Measurements from ENCODE around the gene CLSTN2. TPM values are rescaled to one million over a fixed set of nuclear protein-coding genes. Genes with fewer than 3 reads are reported as not detected.

Gene CLSTN2
- total RNA-seq, 1 experiment from 2014 or later: not detected

GRCh38 chr3:140223631-140224030 lies 288.6 kb downstream of the CLSTN2 start:
- no peaks in the 10 kb centered on the region for H3K9me3 ChIP-seq (ENCODE audit: low read length)
- H3K4me2 ChIP-seq (ENCODE audit: low read length): no peak overlapping the region
- POLR2A ChIA-PET (ENCODE audit: unreplicated experiment): no interaction called here
- H2AFZ ChIP-seq (ENCODE audit: low read length): no peak overlapping the region
- CTCF ChIA-PET: no interaction called here
- intact Hi-C loops (cut with micrococcal nuclease): no loop called here
- H3K27me3 ChIP-seq (ENCODE audit: low read length): no peaks in the 10 kb centered on the region
- peak; percentile 51 for DNase-seq
- no peak for ATAC-seq
- no peaks in the 10 kb centered on the region for H3F3A ChIP-seq (ENCODE audit: low read length, unreplicated experiment)
- no peak overlapping the region for H3K27ac ChIP-seq (ENCODE audit: low read length)
- H3K9me2 ChIP-seq (replicated peaks; ENCODE audit: low read length): no peaks in the 10 kb centered on the region
- H3K36me3 ChIP-seq (ENCODE audit: low read depth, low read length): no peaks in the 10 kb centered on the region
- no peaks in the 10 kb centered on the region for H4K20me1 ChIP-seq (ENCODE audit: low read length)
- TF ChIP-seq EZH2phosphoT487 (IDR thresholded peaks at IDR 0.05; ENCODE audit: borderline replicate concordance, low read length) (no peak), EZH2 (IDR thresholded peaks at IDR 0.05; ENCODE audit: low read length, unreplicated experiment) (no peak), CTCF (conservative IDR thresholded peaks at IDR 0.05; ENCODE audit: low read depth, low read length) (no peak)
- BruUV-seq (replicated peaks): no TSS peak
- no peak overlapping the region for H3K4me3 ChIP-seq (ENCODE audit: low read length)
- no peaks in the 10 kb centered on the region for H3K79me2 ChIP-seq (ENCODE audit: low read length)
- H3K4me1 ChIP-seq (ENCODE audit: insufficient read depth, low read length): no peaks in the 10 kb centered on the region
- no peak overlapping the region for H3K9ac ChIP-seq (ENCODE audit: low read length)

- no peaks in the 10 kb centered on the region for H3K36me3 ChIP-seq (ENCODE audit: low read depth, low read length)
- no peaks in the 10 kb centered on the region for H3K9me3 ChIP-seq (ENCODE audit: low read length)
- DNase-seq: no peak
- POLR2A ChIA-PET (ENCODE audit: unreplicated experiment): no interaction called here
- no peaks in the 10 kb centered on the region for H3K79me2 ChIP-seq (ENCODE audit: low read length)
- no TSS peak for BruUV-seq (replicated peaks)
- H3F3A ChIP-seq (ENCODE audit: low read length, unreplicated experiment): no peaks in the 10 kb centered on the region
- H3K9me2 ChIP-seq (replicated peaks; ENCODE audit: low read length): no peaks in the 10 kb centered on the region
- CTCF ChIA-PET: no interaction called here
- no peak overlapping the region for H2AFZ ChIP-seq (ENCODE audit: low read length)
- H4K20me1 ChIP-seq (ENCODE audit: low read length): no peaks in the 10 kb centered on the region
- TF ChIP-seq EZH2phosphoT487 (IDR thresholded peaks at IDR 0.05; ENCODE audit: borderline replicate concordance, low read length): no peak
- TF ChIP-seq CTCF (conservative IDR thresholded peaks at IDR 0.05; ENCODE audit: low read depth, low read length): no peak
- TF ChIP-seq EZH2 (IDR thresholded peaks at IDR 0.05; ENCODE audit: low read length, unreplicated experiment): no peak
- H3K27ac ChIP-seq (ENCODE audit: low read length): no peak overlapping the region
- H3K4me3 ChIP-seq (ENCODE audit: low read length): no peak overlapping the region
- ATAC-seq: no peak
- H3K9ac ChIP-seq (ENCODE audit: low read length): no peak overlapping the region
- no peaks in the 10 kb centered on the region for H3K4me1 ChIP-seq (ENCODE audit: insufficient read depth, low read length)
- no peaks in the 10 kb centered on the region for H3K27me3 ChIP-seq (ENCODE audit: low read length)
- H3K4me2 ChIP-seq (ENCODE audit: low read length): no peak overlapping the region
- intact Hi-C loops (cut with micrococcal nuclease): no loop called here
These were observed 289.3 kb downstream of the CLSTN2 start for GRCh38 chr3:140224307-140224706.

- no peak for ATAC-seq
- no peak for TF ChIP-seq EZH2 (IDR thresholded peaks at IDR 0.05; ENCODE audit: low read length, unreplicated experiment)
- no peak for TF ChIP-seq CTCF (conservative IDR thresholded peaks at IDR 0.05; ENCODE audit: low read depth, low read length)
- no peak for TF ChIP-seq EZH2phosphoT487 (IDR thresholded peaks at IDR 0.05; ENCODE audit: borderline replicate concordance, low read length)
- Histone ChIP-seq H4K20me1 (ENCODE audit: low read length) (no peaks in the 10 kb centered on the region), H3K9me2 (replicated peaks; ENCODE audit: low read length) (no peaks in the 10 kb centered on the region), H3K9ac (ENCODE audit: low read length) (no peak overlapping the region), H2AFZ (ENCODE audit: low read length) (no peak overlapping the region), H3K9me3 (ENCODE audit: low read length) (no peaks in the 10 kb centered on the region), H3K27me3 (ENCODE audit: low read length) (no peaks in the 10 kb centered on the region), H3K4me1 (ENCODE audit: insufficient read depth, low read length) (no peaks in the 10 kb centered on the region), H3K27ac (ENCODE audit: low read length) (no peak overlapping the region), H3K4me3 (ENCODE audit: low read length) (no peak overlapping the region), H3F3A (ENCODE audit: low read length, unreplicated experiment) (no peaks in the 10 kb centered on the region), H3K79me2 (ENCODE audit: low read length) (no peaks in the 10 kb centered on the region), H3K4me2 (ENCODE audit: low read length) (no peak overlapping the region), H3K36me3 (ENCODE audit: low read depth, low read length) (no peaks in the 10 kb centered on the region)
- ChIA-PET POLR2A (ENCODE audit: unreplicated experiment) (no interaction called here), CTCF (no interaction called here)
- no peak for DNase-seq
- intact Hi-C loops (cut with micrococcal nuclease): no loop called here
- BruUV-seq (replicated peaks): no TSS peak
These were observed 291.0 kb downstream of the CLSTN2 start for GRCh38 chr3:140225996-140226395.

All from PC-3 (cell line).